CD4-positive, CD25-positive, alpha-beta regulatory T cell (primary cell): ENCODE data around the gene ERI2. TPM values are rescaled to one million over a fixed set of nuclear protein-coding genes. Genes with fewer than 3 reads are reported as not detected.

Experiments
- ATAC-seq, 2 donors: fragments of 150-1000 bp; cut with Tn5 transposase; one replicate each; pipeline ENCODE4 v1.10.0; 2021; ENCODE audit warnings: low read depth in 2 of 2, moderate number of reproducible peaks in 2 of 2, moderate library complexity in 1 of 2
- DNase-seq, 3 donors: peaks; one replicate each; pipeline versions ENCODE4 v3.0.0 to v3.0.0-alpha.2; 2012 to 2022; ENCODE audit warnings: mixed read lengths in 1 of 3
- H3K27ac ChIP-seq: one replicate; pipeline ENCODE4 v1.7.0; 2013; ENCODE audit warnings: mild to moderate bottlenecking, low read length; ENCODE audit not compliant: insufficient read depth, poor library complexity, severe bottlenecking
- H3K27me3 ChIP-seq: one replicate; pipeline ENCODE4 v1.7.0; 2013; ENCODE audit warnings: low read length; ENCODE audit not compliant: control insufficient read depth, insufficient read depth
- H3K36me3 ChIP-seq: one replicate; pipeline ENCODE4 v1.7.0; 2013; ENCODE audit warnings: mild to moderate bottlenecking, low read length, moderate library complexity; ENCODE audit not compliant: control insufficient read depth, insufficient read depth
- H3K4me1 ChIP-seq: 2 replicates; pipeline ENCODE4 v1.7.0; 2013; ENCODE audit warnings: mild to moderate bottlenecking, low read length; ENCODE audit not compliant: insufficient read depth, control insufficient read depth, poor library complexity, severe bottlenecking
- H3K4me3 ChIP-seq: one replicate; pipeline ENCODE4 v1.7.0; 2013; ENCODE audit warnings: low read depth, mild to moderate bottlenecking, low read length, moderate library complexity
- H3K9me3 ChIP-seq, 2 experiments: 1 replicate in 1 of 2; 2 replicates in 1 of 2; pipeline ENCODE4 v1.7.0; 2013; ENCODE audit warnings: low read length in 2 of 2, mild to moderate bottlenecking in 1 of 2, moderate library complexity in 1 of 2; ENCODE audit not compliant: control insufficient read depth in 2 of 2
- H3K27ac Mint-ChIP-seq, 3 donors: one replicate each; pipeline ENCODE4 v1.8.0; 2020 to 2022; ENCODE audit warnings: mild to moderate bottlenecking in 3 of 3, mixed read lengths in 3 of 3, moderate library complexity in 2 of 3
- H3K27me3 Mint-ChIP-seq: one replicate; pipeline ENCODE4 v1.8.0; 2022; ENCODE audit warnings: mild to moderate bottlenecking, mixed read lengths
- H3K36me3 Mint-ChIP-seq: one replicate; pipeline ENCODE4 v1.8.0; 2020; ENCODE audit warnings: mixed read lengths
- H3K4me1 Mint-ChIP-seq, 4 donors: one replicate each; pipeline ENCODE4 v1.8.0; 2020 to 2022; ENCODE audit warnings: mixed read lengths in 4 of 4, mild to moderate bottlenecking in 1 of 4
- H3K4me3 Mint-ChIP-seq, 4 donors: one replicate each; pipeline ENCODE4 v1.8.0; 2020 to 2022; ENCODE audit warnings: mild to moderate bottlenecking in 4 of 4, mixed read lengths in 4 of 4, moderate library complexity in 3 of 4
- H3K9me3 Mint-ChIP-seq, 7 donors: one replicate each; pipeline ENCODE4 v1.8.0; 2020 to 2022; ENCODE audit warnings: mixed read lengths in 7 of 7, mild to moderate bottlenecking in 3 of 7, moderate library complexity in 2 of 7
- polyA plus RNA-seq, 4 donors: library from polyadenylated mRNA; unstranded; fragments of 300-500 nt; fragmentation: Illumina TruSeq; gene quantifications; one replicate each; pipeline ENCODE4 v1.2.3, GENCODE V29; 2021
- total RNA-seq: library from RNA; stranded (reverse); gene quantifications from one replicate; pipeline ENCODE4 v1.2.3, GENCODE V29; 2022

ERI2 gene
- total and polyA plus RNA-seq, 5 donors from 2014 or later = 2.0 to 4.9 (median 2.9) TPM

GRCh38 chr16:20833086-20833485 is 26.8 kb upstream of the ERI2 start:
- no peaks in the 10 kb centered on the region for H3K36me3 ChIP-seq

GRCh38 chr16:20830372-20830771 is 24.1 kb upstream of the ERI2 start:
- Mint-ChIP-seq H3K4me1 (peaks cover 0 to 14% (median 2%) of the 10 kb centered on the region in 4 donors), H3K36me3 (peaks cover 9% of the 10 kb centered on the region), H3K9me3 (peaks cover 0 to 9% (median 1%) of the 10 kb centered on the region in 7 donors), H3K4me3 (no peak overlapping the region), H3K27ac (no peak overlapping the region), H3K27me3 (no peaks in the 10 kb centered on the region)
- Histone ChIP-seq H3K9me3 (no peaks in the 10 kb centered on the region), H3K27me3 (no peaks in the 10 kb centered on the region), H3K27ac (no peak overlapping the region), H3K4me1 (no peaks in the 10 kb centered on the region), H3K36me3 (no peaks in the 10 kb centered on the region), H3K4me3 (no peak overlapping the region)
- DNase-seq (no peak), ATAC-seq (no peak)

More at GRCh38 chr16:20833086-20833485, 26.8 kb upstream of the ERI2 start:
- Mint-ChIP-seq H3K4me1 (peaks cover 0 to 14% (median 2%) of the 10 kb centered on the region in 4 donors), H3K4me3 (no peak overlapping the region), H3K9me3 (peaks cover 0 to 24% (median 3%) of the 10 kb centered on the region in 7 donors), H3K27ac (no peak overlapping the region), H3K36me3 (peaks cover 22% of the 10 kb centered on the region), H3K27me3 (no peaks in the 10 kb centered on the region)
- DNase-seq (no peak), ATAC-seq (no peak)
- Histone ChIP-seq H3K4me3 (no peak overlapping the region), H3K9me3 (no peaks in the 10 kb centered on the region), H3K4me1 (no peaks in the 10 kb centered on the region), H3K27me3 (no peaks in the 10 kb centered on the region), H3K27ac (no peak overlapping the region)

GRCh38 chr16:20829536-20829935 is 23.3 kb upstream of the ERI2 start:
- peaks cover 0 to 2% (median 0%) of the 10 kb centered on the region in 7 donors for H3K9me3 Mint-ChIP-seq
- H3K4me3 Mint-ChIP-seq = no peak overlapping the region
- no peaks in the 10 kb centered on the region for H3K36me3 ChIP-seq

GRCh38 chr16:20826039-20826566 is 19.8 kb upstream of the ERI2 start:
- ATAC-seq (no peak), DNase-seq (no peak)
- Histone ChIP-seq H3K4me1 (no peaks in the 10 kb centered on the region), H3K36me3 (no peaks in the 10 kb centered on the region), H3K9me3 (no peaks in the 10 kb centered on the region), H3K4me3 (no peak overlapping the region), H3K27ac (no peak overlapping the region), H3K27me3 (no peaks in the 10 kb centered on the region)
- Mint-ChIP-seq H3K27ac (no peak overlapping the region), H3K36me3 (no peaks in the 10 kb centered on the region), H3K4me3 (no peak overlapping the region), H3K4me1 (peaks cover 0 to 9% (median 2%) of the 10 kb centered on the region in 4 donors), H3K27me3 (no peaks in the 10 kb centered on the region), H3K9me3 (no peaks in the 10 kb centered on the region)

More at GRCh38 chr16:20829536-20829935, 23.3 kb upstream of the ERI2 start:
- H3K36me3 Mint-ChIP-seq = peaks cover 2% of the 10 kb centered on the region
- Histone ChIP-seq H3K9me3 (no peaks in the 10 kb centered on the region), H3K4me1 (no peaks in the 10 kb centered on the region), H3K27ac (no peak overlapping the region), H3K4me3 (no peak overlapping the region), H3K27me3 (no peaks in the 10 kb centered on the region)
- no peaks in the 10 kb centered on the region for H3K27me3 Mint-ChIP-seq
- no peak for ATAC-seq
- DNase-seq = no peak
- H3K27ac Mint-ChIP-seq = no peak overlapping the region
- H3K4me1 Mint-ChIP-seq = peaks cover 0 to 14% (median 2%) of the 10 kb centered on the region in 4 donors

- H3K36me3 ChIP-seq = no peaks in the 10 kb centered on the region
- no peak for ATAC-seq
- Mint-ChIP-seq H3K36me3 (no peaks in the 10 kb centered on the region), H3K4me3 (no peak overlapping the region), H3K27me3 (no peaks in the 10 kb centered on the region), H3K9me3 (peaks cover 0 to 2% (median 0%) of the 10 kb centered on the region in 7 donors), H3K27ac (no peak overlapping the region), H3K4me1 (peaks cover 0 to 9% (median 2%) of the 10 kb centered on the region in 4 donors)
- H3K27ac ChIP-seq = no peak overlapping the region
- no peaks in the 10 kb centered on the region for H3K9me3 ChIP-seq
- DNase-seq = peak in 1 of 3 donors; percentile 9
- H3K4me1 ChIP-seq = no peaks in the 10 kb centered on the region
- H3K27me3 ChIP-seq = no peaks in the 10 kb centered on the region
- H3K4me3 ChIP-seq = no peak overlapping the region
Observed at GRCh38 chr16:20822521-20823325, 16.5 kb upstream of the ERI2 start.

- Histone ChIP-seq H3K4me1 (no peaks in the 10 kb centered on the region), H3K36me3 (no peaks in the 10 kb centered on the region), H3K9me3 (no peaks in the 10 kb centered on the region), H3K27ac (no peak overlapping the region), H3K4me3 (no peak overlapping the region), H3K27me3 (no peaks in the 10 kb centered on the region)
- Mint-ChIP-seq H3K36me3 (no peaks in the 10 kb centered on the region), H3K4me1 (peaks cover 0 to 10% (median 2%) of the 10 kb centered on the region in 4 donors), H3K27ac (no peak overlapping the region), H3K9me3 (peaks cover 0 to 2% (median 0%) of the 10 kb centered on the region in 7 donors), H3K27me3 (no peaks in the 10 kb centered on the region), H3K4me3 (no peak overlapping the region)
- DNase-seq (no peak), ATAC-seq (no peak)
Observed at GRCh38 chr16:20821682-20822081, 15.4 kb upstream of the ERI2 start.

- no peak for ATAC-seq
- peaks cover 0 to 2% (median 0%) of the 10 kb centered on the region in 7 donors for H3K9me3 Mint-ChIP-seq
- no peak overlapping the region for H3K4me3 Mint-ChIP-seq
- H3K9me3 ChIP-seq = no peaks in the 10 kb centered on the region
- H3K4me1 Mint-ChIP-seq = peaks cover 2 to 25% (median 7%) of the 10 kb centered on the region in 4 donors
- no peaks in the 10 kb centered on the region for H3K36me3 Mint-ChIP-seq
- no peaks in the 10 kb centered on the region for H3K27me3 Mint-ChIP-seq
- no peaks in the 10 kb centered on the region for H3K36me3 ChIP-seq
- no peak for DNase-seq
- no peak overlapping the region for H3K4me3 ChIP-seq
- peaks cover 7% of the 10 kb centered on the region for H3K4me1 ChIP-seq
- H3K27me3 ChIP-seq = no peaks in the 10 kb centered on the region
- no peak overlapping the region for H3K27ac Mint-ChIP-seq
- no peak overlapping the region for H3K27ac ChIP-seq
Observed at GRCh38 chr16:20818929-20819585, 12.8 kb upstream of the ERI2 start.
